H9 (cell line): ENCODE measurements around the gene DUSP1. TPM values are rescaled to one million over a fixed set of nuclear protein-coding genes. Genes with fewer than 3 reads are reported as not detected.

Experiments
- DNase-seq: peaks from one replicate; pipeline ENCODE4 v3.0.0-alpha.2; 2017
- H2AFZ ChIP-seq: one replicate; pipeline ENCODE4 v1.6.1; 2013; ENCODE audit warnings: mild to moderate bottlenecking, low read length, control low read depth, moderate library complexity
- H2AK5ac ChIP-seq: 2 replicates; pipeline ENCODE4 v1.6.1; 2013; ENCODE audit warnings: low read length, control low read depth, mixed read lengths; ENCODE audit not compliant: insufficient read length
- H2BK120ac ChIP-seq: one replicate; pipeline ENCODE4 v1.6.1; 2013; ENCODE audit warnings: low read depth, mild to moderate bottlenecking, low read length, control low read depth, inconsistent platforms; ENCODE audit not compliant: poor library complexity, severe bottlenecking
- H2BK12ac ChIP-seq: 2 replicates; pipeline ENCODE4 v1.6.1; 2013; ENCODE audit warnings: low read length, control low read depth, mixed read lengths, low read depth; ENCODE audit not compliant: insufficient read length
- H2BK15ac ChIP-seq: 2 replicates; pipeline ENCODE4 v1.6.1; 2013; ENCODE audit warnings: low read depth, low read length, control low read depth
- H2BK20ac ChIP-seq: one replicate; pipeline ENCODE4 v1.6.1; 2013; ENCODE audit warnings: low read depth, mild to moderate bottlenecking, low read length, control low read depth, inconsistent platforms; ENCODE audit not compliant: poor library complexity, severe bottlenecking
- H2BK5ac ChIP-seq: 2 replicates; pipeline ENCODE4 v1.6.1; 2013; ENCODE audit warnings: low read length, control low read depth, mixed read lengths; ENCODE audit not compliant: insufficient read length
- H3K14ac ChIP-seq: 2 replicates; pipeline ENCODE4 v1.6.1; 2013; ENCODE audit warnings: low read length, control low read depth; ENCODE audit not compliant: insufficient read depth
- H3K18ac ChIP-seq: 2 replicates; pipeline ENCODE4 v1.6.1; 2013; ENCODE audit warnings: low read depth, mild to moderate bottlenecking, mixed read lengths, low read length, control low read depth; ENCODE audit not compliant: insufficient read length
- H3K23ac ChIP-seq: 2 replicates; pipeline ENCODE4 v1.6.1; 2013; ENCODE audit warnings: low read length, control low read depth, mixed read lengths, low read depth; ENCODE audit not compliant: insufficient read length
- H3K23me2 ChIP-seq: 2 replicates; pipeline ENCODE4 v1.6.1; 2013; ENCODE audit warnings: low read depth, mild to moderate bottlenecking, mixed read lengths, low read length, control low read depth; ENCODE audit not compliant: insufficient read length, poor library complexity, severe bottlenecking
- H3K27ac ChIP-seq: 2 replicates; pipeline ENCODE4 v1.5.1; 2013; ENCODE audit warnings: low read length, control low read depth, mixed read lengths, low read depth; ENCODE audit not compliant: insufficient read length
- H3K27me3 ChIP-seq: 2 replicates; pipeline ENCODE4 v1.6.1; 2013; ENCODE audit warnings: low read length, control low read depth, inconsistent platforms; ENCODE audit not compliant: insufficient read depth
- H3K4ac ChIP-seq: 2 replicates; pipeline ENCODE4 v1.6.1; 2013; ENCODE audit warnings: low read depth, mild to moderate bottlenecking, control low read depth, inconsistent platforms, low read length, moderate library complexity
- H3K4me1 ChIP-seq: 2 replicates; pipeline ENCODE4 v1.6.1; 2013; ENCODE audit warnings: low read length, control low read depth, inconsistent platforms; ENCODE audit not compliant: insufficient read depth
- H3K4me2 ChIP-seq: 2 replicates; pipeline ENCODE4 v1.6.1; 2013; ENCODE audit warnings: low read length, control low read depth, mixed read lengths; ENCODE audit not compliant: insufficient read length, insufficient read depth
- H3K56ac ChIP-seq: 2 replicates; pipeline ENCODE4 v1.6.1; 2013; ENCODE audit warnings: low read depth, mild to moderate bottlenecking, mixed read lengths, low read length, control low read depth; ENCODE audit not compliant: insufficient read length
- H3K79me1 ChIP-seq: 2 replicates; pipeline ENCODE4 v1.6.1; 2013; ENCODE audit warnings: low read depth, mild to moderate bottlenecking, moderate library complexity, low read length, control low read depth, inconsistent platforms; ENCODE audit not compliant: insufficient read depth, poor library complexity, severe bottlenecking
- H3K79me2 ChIP-seq: 2 replicates; pipeline ENCODE4 v1.6.1; 2013; ENCODE audit warnings: low read length, control low read depth, inconsistent platforms; ENCODE audit not compliant: insufficient read depth
- H3K9ac ChIP-seq: 2 replicates; pipeline ENCODE4 v1.6.1; 2013; ENCODE audit warnings: low read length, control low read depth, mixed read lengths; ENCODE audit not compliant: insufficient read length; ENCODE audit errors: extremely low read depth
- H3K9me3 ChIP-seq: one replicate; pipeline ENCODE4 v1.6.1; 2013; ENCODE audit warnings: low read depth, low read length, inconsistent platforms; ENCODE audit not compliant: control insufficient read depth
- H3T11ph ChIP-seq: one replicate; pipeline ENCODE4 v1.6.1; 2013; ENCODE audit warnings: mild to moderate bottlenecking, low read length, control low read depth, inconsistent platforms
- H4K20me1 ChIP-seq: one replicate; pipeline ENCODE4 v1.6.1; 2013; ENCODE audit not compliant: control insufficient read depth, insufficient read length, insufficient read depth
- H4K5ac ChIP-seq: 2 replicates; pipeline ENCODE4 v1.6.1; 2013; ENCODE audit warnings: low read depth, mild to moderate bottlenecking, mixed read lengths, low read length, control low read depth; ENCODE audit not compliant: insufficient read length
- H4K8ac ChIP-seq: replicated peaks from 2 replicates; pipeline ENCODE4 v1.6.1; 2013; ENCODE audit warnings: low read length, control low read depth, mixed read lengths, low read depth; ENCODE audit not compliant: insufficient read length
- H4K91ac ChIP-seq: 2 replicates; pipeline ENCODE4 v1.6.1; 2013; ENCODE audit warnings: low read depth, mild to moderate bottlenecking, moderate library complexity, mixed read lengths, low read length, control low read depth; ENCODE audit not compliant: insufficient read length
- H3K27ac Mint-ChIP-seq, 3 experiments: 2 replicates in 2 of 3; 3 replicates in 1 of 3; pipeline ENCODE4 v1.8.0; 2020 to 2021; ENCODE audit warnings: mixed read lengths in 3 of 3, mild to moderate bottlenecking in 1 of 3, moderate library complexity in 1 of 3
- H3K27me3 Mint-ChIP-seq: 2 replicates; pipeline ENCODE4 v1.8.0; 2021; ENCODE audit warnings: low read depth, mild to moderate bottlenecking, moderate library complexity, mixed read lengths
- H3K36me3 Mint-ChIP-seq, 3 experiments: 2 replicates in 2 of 3; 3 replicates in 1 of 3; pipeline ENCODE4 v1.8.0; 2020 to 2021; ENCODE audit warnings: low read depth in 3 of 3, mixed read lengths in 3 of 3; ENCODE audit not compliant: insufficient read depth in 1 of 3
- H3K4me1 Mint-ChIP-seq, 2 experiments: 2 replicates each; pipeline ENCODE4 v1.8.0; 2020; ENCODE audit warnings: mixed read lengths in 2 of 2
- H3K4me3 Mint-ChIP-seq, 2 experiments: 2 replicates in 1 of 2; 3 replicates in 1 of 2; pipeline ENCODE4 v1.8.0; 2020 to 2021; ENCODE audit warnings: mild to moderate bottlenecking in 2 of 2, mixed read lengths in 2 of 2, moderate library complexity in 1 of 2
- H3K9me3 Mint-ChIP-seq, 2 experiments: 2 replicates in 1 of 2; 3 replicates in 1 of 2; pipeline ENCODE4 v1.8.0; 2020; ENCODE audit warnings: mild to moderate bottlenecking in 2 of 2, mixed read lengths in 2 of 2, moderate library complexity in 1 of 2
- CTCF ChIP-seq: fragments of 200-600 bp; sonication (generic); conservative IDR thresholded peaks from 3 replicates; pipeline ENCODE4 v1.8.0; 2021; ENCODE audit warnings: antibody characterized with exemption, mild to moderate bottlenecking
- WGBS: extraction: QIAGEN DNeasy Blood & Tissue Kit; methylation state at CpG from one replicate; pipeline ENCODE4 v1.1.7; 2013; ENCODE audit warnings: missing lambda C conversion rate, low lambda C conversion rate, mixed read lengths; ENCODE audit not compliant: insufficient read length; ENCODE audit errors: extremely low coverage; 5-methylcytosine and 5-hydroxymethylcytosine counted together
- total RNA-seq: library from RNA; stranded (reverse); gene quantifications from 2 replicates; pipeline ENCODE4 v1.2.1, GENCODE V29; 2021

The DUSP1 gene
- total RNA-seq, 1 experiment from 2014 or later = 10.9 TPM

- Histone ChIP-seq H2BK120ac (no peak overlapping the region), H4K20me1 (peaks cover 2% of the 10 kb centered on the region), H2BK15ac (no peak overlapping the region), H2BK20ac (no peak overlapping the region), H3K4ac (no peak overlapping the region), H3K23ac (no peak overlapping the region), H3K56ac (no peak overlapping the region), H3K9ac (no peak overlapping the region), H3K14ac (no peak overlapping the region), H3K9me3 (no peaks in the 10 kb centered on the region), H3K4me2 (no peak overlapping the region), H4K5ac (no peak overlapping the region), H4K8ac (no peak overlapping the region), H3K4me1 (no peaks in the 10 kb centered on the region), H3T11ph (no peak overlapping the region), H2BK12ac (no peak overlapping the region), H2AFZ (no peak overlapping the region), H3K27me3 (no peaks in the 10 kb centered on the region), H3K18ac (no peak overlapping the region), H3K79me2 (no peaks in the 10 kb centered on the region), H3K27ac (no peak overlapping the region), H2AK5ac (no peak overlapping the region), H2BK5ac (no peak overlapping the region), H4K91ac (no peak overlapping the region), H3K79me1 (no peaks in the 10 kb centered on the region), H3K23me2 (no peaks in the 10 kb centered on the region)
- peaks cover 53% of the 10 kb centered on the region for H3K27me3 Mint-ChIP-seq
- H3K9me3 Mint-ChIP-seq = peaks cover 6 to 8% of the 10 kb centered on the region in 2 experiments
- no peaks in the 10 kb centered on the region for H3K4me1 Mint-ChIP-seq
- DNase-seq = no peak
- no peak overlapping the region for H3K4me3 Mint-ChIP-seq
- H3K27ac Mint-ChIP-seq = no peak overlapping the region
- H3K36me3 Mint-ChIP-seq = no peaks in the 10 kb centered on the region
- TF ChIP-seq CTCF = no peak
- WGBS = no CpG with 5 or more reads among the region's 7 CpGs
Observed at GRCh38 chr5:172749076-172749475, 21.9 kb downstream of the DUSP1 start.
